ENCODE measurements around the gene CFAP99. TPM values are rescaled to one million over a fixed set of nuclear protein-coding genes. Genes with fewer than 3 reads are reported as not detected.

Gene CFAP99
- total and polyA plus RNA-seq, 9 of the 15 experiments (the other 6 are each of a cell fraction or from before 2014, with no cell fraction given): 0.07 to 0.18 (median 0.09) TPM; not detected in 6

DNA sequence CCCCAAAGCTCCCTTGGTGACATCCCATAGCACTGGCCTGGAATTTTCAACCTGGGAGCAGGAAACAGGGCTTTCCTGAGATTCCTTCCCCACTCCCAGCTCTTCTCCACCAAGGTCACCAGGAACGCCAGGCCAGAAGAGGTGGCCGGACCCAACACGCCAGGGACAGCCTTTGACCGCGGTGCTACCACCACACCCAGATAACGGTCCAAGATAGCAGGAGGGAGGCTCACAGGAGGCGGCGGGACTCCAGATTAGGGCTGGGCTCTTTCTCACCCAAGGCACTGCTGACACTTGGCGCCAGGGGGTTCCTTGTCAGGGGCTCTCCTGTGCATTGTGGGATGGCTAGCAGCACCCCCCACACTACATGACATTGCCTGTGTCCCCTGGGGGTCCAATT, 23.2 kb upstream of the CFAP99 start (continued):
- TF ChIP-seq, protein P1, sequence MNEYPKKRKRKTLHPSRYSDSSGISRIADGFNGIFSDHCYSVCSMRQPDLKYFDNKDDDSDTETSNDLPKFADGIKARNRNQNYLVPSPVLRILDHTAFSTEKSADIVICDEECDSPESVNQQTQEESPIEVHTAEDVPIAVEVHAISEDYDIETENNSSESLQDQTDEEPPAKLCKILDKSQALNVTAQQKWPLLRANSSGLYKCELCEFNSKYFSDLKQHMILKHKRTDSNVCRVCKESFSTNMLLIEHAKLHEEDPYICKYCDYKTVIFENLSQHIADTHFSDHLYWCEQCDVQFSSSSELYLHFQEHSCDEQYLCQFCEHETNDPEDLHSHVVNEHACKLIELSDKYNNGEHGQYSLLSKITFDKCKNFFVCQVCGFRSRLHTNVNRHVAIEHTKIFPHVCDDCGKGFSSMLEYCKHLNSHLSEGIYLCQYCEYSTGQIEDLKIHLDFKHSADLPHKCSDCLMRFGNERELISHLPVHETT (CRISPR knock-in tag; conservative IDR thresholded peaks at IDR 0.05 in 1 of 2, IDR thresholded peaks at IDR 0.05 in 1 of 2): peak in 1 of 2 experiments; percentile 73; a peak in 2 of 4 replicates
- no peak for TF ChIP-seq MAFG (tag; conservative IDR thresholded peaks at IDR 0.05)
- peak; percentile 62 for TF ChIP-seq RBFOX2 (IDR thresholded peaks at IDR 0.05; ENCODE audit: low read depth, low read length)
- TF ChIP-seq, protein P2, sequence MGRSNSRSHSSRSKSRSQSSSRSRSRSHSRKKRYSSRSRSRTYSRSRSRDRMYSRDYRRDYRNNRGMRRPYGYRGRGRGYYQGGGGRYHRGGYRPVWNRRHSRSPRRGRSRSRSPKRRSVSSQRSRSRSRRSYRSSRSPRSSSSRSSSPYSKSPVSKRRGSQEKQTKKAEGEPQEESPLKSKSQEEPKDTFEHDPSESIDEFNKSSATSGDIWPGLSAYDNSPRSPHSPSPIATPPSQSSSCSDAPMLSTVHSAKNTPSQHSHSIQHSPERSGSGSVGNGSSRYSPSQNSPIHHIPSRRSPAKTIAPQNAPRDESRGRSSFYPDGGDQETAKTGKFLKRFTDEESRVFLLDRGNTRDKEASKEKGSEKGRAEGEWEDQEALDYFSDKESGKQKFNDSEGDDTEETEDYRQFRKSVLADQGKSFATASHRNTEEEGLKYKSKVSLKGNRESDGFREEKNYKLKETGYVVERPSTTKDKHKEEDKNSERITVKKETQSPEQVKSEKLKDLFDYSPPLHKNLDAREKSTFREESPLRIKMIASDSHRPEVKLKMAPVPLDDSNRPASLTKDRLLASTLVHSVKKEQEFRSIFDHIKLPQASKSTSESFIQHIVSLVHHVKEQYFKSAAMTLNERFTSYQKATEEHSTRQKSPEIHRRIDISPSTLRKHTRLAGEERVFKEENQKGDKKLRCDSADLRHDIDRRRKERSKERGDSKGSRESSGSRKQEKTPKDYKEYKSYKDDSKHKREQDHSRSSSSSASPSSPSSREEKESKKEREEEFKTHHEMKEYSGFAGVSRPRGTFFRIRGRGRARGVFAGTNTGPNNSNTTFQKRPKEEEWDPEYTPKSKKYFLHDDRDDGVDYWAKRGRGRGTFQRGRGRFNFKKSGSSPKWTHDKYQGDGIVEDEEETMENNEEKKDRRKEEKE (IDR thresholded peaks at IDR 0.05; ENCODE audit: borderline replicate concordance in 1 of 2, control insufficient read depth in 1 of 2, low read depth in 2 of 2, low read length in 1 of 2): 0 out of 4 replicates have a peak, but pooled peaks of 1 of the 2 experiments have one; percentile 34
- TF ChIP-seq FOSL1 (tag; conservative IDR thresholded peaks at IDR 0.05): 0 out of 2 replicates have a peak, but pooled peaks have one; percentile 18
- peak; percentile 75 for TF ChIP-seq LEF1 (IDR thresholded peaks at IDR 0.05)

Measured in K562 (cell line).